ENCODE measurements around the gene C6orf89.
A peak's percentile ranks its signal among the peaks of the same experiment; 100 is the strongest.
"Not testable (repeated sequence)": the region's sequence is repeated elsewhere in the genome, so short reads cannot be mapped to it uniquely, and the experiment has no call there.

The C6orf89 gene

GRCh38 chr6:36930483-36930882 lies 44.7 kb downstream of the C6orf89 start:
- ChIA-PET CTCF (no interaction called here), POLR2A (ENCODE audit: low non-redundant PET) (no interaction called here)
- TF ChIP-seq CTCF (conservative IDR thresholded peaks at IDR 0.05; ENCODE audit: low read depth): no peak
- no peak overlapping the region for H3K27ac ChIP-seq
- no peak for DNase-seq (ENCODE audit: low spot score)

DNA sequence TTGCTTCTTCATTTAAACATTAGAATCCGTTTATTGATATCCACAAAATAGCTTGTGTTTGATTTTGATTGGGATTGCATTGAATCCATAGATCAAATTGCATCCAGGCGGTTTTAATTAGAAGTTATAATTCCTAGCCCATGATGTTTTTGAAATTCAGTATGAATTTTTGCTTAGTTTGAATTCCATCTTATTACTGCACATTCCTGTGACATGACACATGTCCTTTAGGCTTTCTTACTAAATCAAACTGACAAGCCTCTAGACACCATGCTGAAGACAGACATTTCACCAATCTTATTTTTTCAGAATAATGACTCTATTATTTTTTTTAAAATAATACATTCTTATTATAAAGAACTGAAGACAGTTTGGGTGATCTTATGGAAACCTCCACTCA lies 47.4 kb downstream of the C6orf89 start:
- POLR2A ChIA-PET (ENCODE audit: low non-redundant PET): no interaction called here
- H3K27ac ChIP-seq: no peak overlapping the region
- peak; percentile 61 for DNase-seq (ENCODE audit: low spot score)
- CTCF ChIA-PET: interaction anchor here (0.6 to 1.1 kb wide), 3 partner anchors 23 to 89 kb away, joined by 3 to 10 read pairs (median 5); partner anchors contain the start of gene MTCH1
- no peak for TF ChIP-seq CTCF (conservative IDR thresholded peaks at IDR 0.05; ENCODE audit: low read depth)

- no peak overlapping the region for H3K27ac ChIP-seq
- CTCF ChIA-PET: interaction anchor here (1.1 kb wide), 1 partner anchor 53 kb away, joined by 3 read pairs; the partner anchor contains the start of gene MTCH1
- DNase-seq (ENCODE audit: low spot score): no peak
- POLR2A ChIA-PET (ENCODE audit: low non-redundant PET): no interaction called here
- TF ChIP-seq CTCF (conservative IDR thresholded peaks at IDR 0.05; ENCODE audit: low read depth): no peak
These were observed 47.8 kb downstream of the C6orf89 start for GRCh38 chr6:36933519-36933918.

GRCh38 chr6:36934901-36935300 lies 49.1 kb downstream of the C6orf89 start:
- no peak overlapping the region for H3K27ac ChIP-seq
- CTCF ChIA-PET: no interaction called here
- POLR2A ChIA-PET (ENCODE audit: low non-redundant PET): no interaction called here
- TF ChIP-seq CTCF (conservative IDR thresholded peaks at IDR 0.05; ENCODE audit: low read depth): no peak
- peak; percentile 37 for DNase-seq (ENCODE audit: low spot score)

DNA sequence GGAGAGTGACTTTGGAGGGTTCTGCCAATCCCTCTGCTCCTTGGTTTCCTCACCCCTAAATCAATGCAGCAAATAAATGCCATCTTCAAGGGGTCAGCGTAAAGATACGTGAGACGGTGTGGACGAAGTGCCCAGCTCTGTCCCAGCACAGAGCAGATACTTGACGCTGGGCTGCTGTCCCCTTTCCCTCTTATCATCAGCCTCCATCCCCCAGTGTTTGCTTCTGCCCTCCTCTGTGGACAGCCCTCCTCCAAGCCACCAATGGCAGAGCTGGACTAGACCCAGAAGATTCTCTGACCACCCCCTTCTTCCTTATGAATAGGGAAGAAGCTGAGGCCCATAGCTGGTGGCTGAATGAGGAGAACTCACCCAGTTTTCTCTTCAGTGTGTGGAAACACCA lies 51.1 kb downstream of the C6orf89 start:
- no peak for TF ChIP-seq CTCF (conservative IDR thresholded peaks at IDR 0.05; ENCODE audit: low read depth)
- POLR2A ChIA-PET (ENCODE audit: low non-redundant PET): no interaction called here

DNA sequence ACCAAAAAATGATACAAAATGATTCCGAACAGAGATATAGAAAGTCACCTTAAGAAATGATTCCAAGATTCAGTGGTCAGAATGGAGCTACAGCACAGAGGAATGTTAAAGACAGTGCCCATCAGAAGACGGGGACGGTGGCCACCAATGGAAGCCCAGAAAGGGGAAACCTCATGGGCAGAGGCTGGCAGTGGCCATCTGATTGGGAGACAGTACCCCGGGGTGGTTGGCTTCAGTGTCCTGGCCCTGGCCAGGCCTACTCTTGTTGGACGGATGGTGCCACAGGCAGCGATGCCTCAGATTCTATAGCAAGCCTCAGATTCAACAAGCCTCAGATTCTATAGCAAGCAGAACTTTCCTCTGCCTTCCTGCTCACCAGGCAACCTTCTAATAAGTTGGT lies 52.1 kb downstream of the C6orf89 start:
- H3K27ac ChIP-seq: no peak overlapping the region
- POLR2A ChIA-PET (ENCODE audit: low non-redundant PET): no interaction called here
- no peak for TF ChIP-seq CTCF (conservative IDR thresholded peaks at IDR 0.05; ENCODE audit: low read depth)
- no peak for DNase-seq (ENCODE audit: low spot score)
- CTCF ChIA-PET: interaction anchor here (0.5 kb wide), 1 partner anchor 48 kb away, joined by 3 read pairs; no protein-coding TSS in a partner anchor

More for the DNA sequence above, 51.1 kb downstream of the C6orf89 start:
- CTCF ChIA-PET: interaction anchor here (0.6 kb wide), 1 partner anchor 172 kb away, joined by 4 read pairs; no protein-coding TSS in a partner anchor
- no peak overlapping the region for H3K27ac ChIP-seq
- no peak for DNase-seq (ENCODE audit: low spot score)

DNA sequence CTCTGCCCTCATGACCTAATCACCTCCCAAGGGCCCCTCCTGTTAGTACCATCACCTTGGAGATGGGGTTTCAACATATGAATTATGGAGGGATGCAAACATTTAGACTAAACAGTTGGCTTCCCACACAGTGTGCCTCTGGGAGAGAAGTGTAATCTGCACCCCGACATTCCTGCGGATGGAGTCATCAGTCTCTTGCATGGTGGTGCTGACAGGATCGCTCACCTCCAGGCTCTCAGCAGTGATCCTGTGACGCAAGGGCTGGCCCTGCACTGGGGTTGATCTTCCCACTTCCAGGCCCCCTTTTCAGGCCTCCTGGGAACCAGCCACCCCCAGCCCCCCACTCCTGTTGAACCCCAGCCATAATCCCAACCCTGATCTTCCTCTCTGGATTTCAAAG lies 52.8 kb downstream of the C6orf89 start:
- ChIA-PET POLR2A (ENCODE audit: low non-redundant PET) (no interaction called here), CTCF (no interaction called here)
- no peak for TF ChIP-seq CTCF (conservative IDR thresholded peaks at IDR 0.05; ENCODE audit: low read depth)
- peak; percentile 83 for DNase-seq (ENCODE audit: low spot score)
- H3K27ac ChIP-seq: no peak overlapping the region

GRCh38 chr6:36939005-36939404 lies 53.3 kb downstream of the C6orf89 start:
- H3K27ac ChIP-seq; POLR2A ChIA-PET (ENCODE audit: low non-redundant PET); DNase-seq (ENCODE audit: low spot score): not testable (repeated sequence)
- CTCF ChIA-PET: interaction anchor here (0.6 kb wide), 1 partner anchor 25 kb away, joined by 3 read pairs; no protein-coding TSS in a partner anchor
